Suprapubic skin (tissue), 4 donors: ENCODE results near the gene EPB41L5.

Experiments
- POLR2A ChIP-seq, 2 donors: fragments of 450-650 bp; IDR thresholded peaks; one replicate each; pipeline ENCODE4 v1.6.1; 2017; ENCODE audit warnings: antibody characterized with exemption in 2 of 2, mild to moderate bottlenecking in 2 of 2, moderate library complexity in 2 of 2
- POLR2AphosphoS5 ChIP-seq, 3 donors: sonication (generic); formaldehyde crosslinking; IDR thresholded peaks; one replicate each; pipeline ENCODE4 v1.6.1; 2017; ENCODE audit warnings: antibody characterized with exemption in 3 of 3
- TF ChIP-seq, protein P1 (sequence below), 2 donors: fragments of 200-600 bp in 1 of 2; fragments of 450-650 bp in 1 of 2; sonication (generic) in 1 of 2; IDR thresholded peaks; one replicate each; pipeline ENCODE4 v1.5.1; 2016 to 2019; ENCODE audit warnings: antibody characterized with exemption in 2 of 2, mild to moderate bottlenecking in 1 of 2, moderate library complexity in 1 of 2

DNA sequence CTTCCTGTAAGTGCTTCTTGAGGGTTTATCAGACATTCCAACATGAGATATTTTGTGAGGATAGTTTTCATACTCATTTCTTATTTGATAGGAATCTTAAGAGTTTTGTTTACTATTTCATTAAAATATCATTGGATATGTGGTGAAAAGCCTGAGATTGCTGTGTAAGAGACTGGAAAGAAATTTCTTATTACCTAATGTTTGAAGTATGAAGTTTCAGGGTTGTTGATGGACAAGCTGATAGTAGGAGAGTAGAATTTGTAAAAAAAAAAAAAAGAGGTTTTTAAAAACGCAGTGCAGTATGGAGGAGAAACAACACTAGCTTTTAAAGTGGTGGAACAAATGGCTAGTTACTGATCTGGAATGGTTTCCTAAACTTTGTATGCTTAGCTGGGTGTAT lies 7.7 kb downstream of the EPB41L5 start:
- TF ChIP-seq, protein P1, sequence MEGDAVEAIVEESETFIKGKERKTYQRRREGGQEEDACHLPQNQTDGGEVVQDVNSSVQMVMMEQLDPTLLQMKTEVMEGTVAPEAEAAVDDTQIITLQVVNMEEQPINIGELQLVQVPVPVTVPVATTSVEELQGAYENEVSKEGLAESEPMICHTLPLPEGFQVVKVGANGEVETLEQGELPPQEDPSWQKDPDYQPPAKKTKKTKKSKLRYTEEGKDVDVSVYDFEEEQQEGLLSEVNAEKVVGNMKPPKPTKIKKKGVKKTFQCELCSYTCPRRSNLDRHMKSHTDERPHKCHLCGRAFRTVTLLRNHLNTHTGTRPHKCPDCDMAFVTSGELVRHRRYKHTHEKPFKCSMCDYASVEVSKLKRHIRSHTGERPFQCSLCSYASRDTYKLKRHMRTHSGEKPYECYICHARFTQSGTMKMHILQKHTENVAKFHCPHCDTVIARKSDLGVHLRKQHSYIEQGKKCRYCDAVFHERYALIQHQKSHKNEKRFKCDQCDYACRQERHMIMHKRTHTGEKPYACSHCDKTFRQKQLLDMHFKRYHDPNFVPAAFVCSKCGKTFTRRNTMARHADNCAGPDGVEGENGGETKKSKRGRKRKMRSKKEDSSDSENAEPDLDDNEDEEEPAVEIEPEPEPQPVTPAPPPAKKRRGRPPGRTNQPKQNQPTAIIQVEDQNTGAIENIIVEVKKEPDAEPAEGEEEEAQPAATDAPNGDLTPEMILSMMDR (IDR thresholded peaks at IDR 0.05): no peak
- TF ChIP-seq POLR2A (IDR thresholded peaks at IDR 0.05): no peak
- TF ChIP-seq POLR2AphosphoS5 (IDR thresholded peaks at IDR 0.05): no peak
